DOHH2 (cell line): ENCODE measurements around the gene TMEM229B.

Source experiments
- CTCF ChIP-seq: fragments of 200-600 bp; sonication (generic); IDR thresholded peaks from one replicate; pipeline ENCODE4 v1.5.1; 2014; ENCODE audit warnings: antibody characterized with exemption, mild to moderate bottlenecking, low read depth, low read length; ENCODE audit not compliant: poor library complexity, severe bottlenecking
- EZH2phosphoT487 ChIP-seq: fragments of 200-600 bp; sonication (generic); IDR thresholded peaks from 2 replicates; pipeline ENCODE4 v1.6.1; 2017; ENCODE audit warnings: borderline replicate concordance, mild to moderate bottlenecking, antibody characterized with exemption, low read length, moderate library complexity, mixed read lengths

- TF ChIP-seq CTCF = no peak
- TF ChIP-seq EZH2phosphoT487 = no peak
Measured at GRCh38 chr14:67487937-67488893, at the start of gene TMEM229B.
